GM21367 (cell line): ENCODE measurements around the gene INPP5F.

ENCODE experiments used
- ATAC-seq: cut with Tn5 transposase; IDR thresholded peaks from one replicate; pipeline ENCODE4 v1.9.1; 2021; ENCODE audit not compliant: unreplicated experiment

INPP5F gene, protein sequence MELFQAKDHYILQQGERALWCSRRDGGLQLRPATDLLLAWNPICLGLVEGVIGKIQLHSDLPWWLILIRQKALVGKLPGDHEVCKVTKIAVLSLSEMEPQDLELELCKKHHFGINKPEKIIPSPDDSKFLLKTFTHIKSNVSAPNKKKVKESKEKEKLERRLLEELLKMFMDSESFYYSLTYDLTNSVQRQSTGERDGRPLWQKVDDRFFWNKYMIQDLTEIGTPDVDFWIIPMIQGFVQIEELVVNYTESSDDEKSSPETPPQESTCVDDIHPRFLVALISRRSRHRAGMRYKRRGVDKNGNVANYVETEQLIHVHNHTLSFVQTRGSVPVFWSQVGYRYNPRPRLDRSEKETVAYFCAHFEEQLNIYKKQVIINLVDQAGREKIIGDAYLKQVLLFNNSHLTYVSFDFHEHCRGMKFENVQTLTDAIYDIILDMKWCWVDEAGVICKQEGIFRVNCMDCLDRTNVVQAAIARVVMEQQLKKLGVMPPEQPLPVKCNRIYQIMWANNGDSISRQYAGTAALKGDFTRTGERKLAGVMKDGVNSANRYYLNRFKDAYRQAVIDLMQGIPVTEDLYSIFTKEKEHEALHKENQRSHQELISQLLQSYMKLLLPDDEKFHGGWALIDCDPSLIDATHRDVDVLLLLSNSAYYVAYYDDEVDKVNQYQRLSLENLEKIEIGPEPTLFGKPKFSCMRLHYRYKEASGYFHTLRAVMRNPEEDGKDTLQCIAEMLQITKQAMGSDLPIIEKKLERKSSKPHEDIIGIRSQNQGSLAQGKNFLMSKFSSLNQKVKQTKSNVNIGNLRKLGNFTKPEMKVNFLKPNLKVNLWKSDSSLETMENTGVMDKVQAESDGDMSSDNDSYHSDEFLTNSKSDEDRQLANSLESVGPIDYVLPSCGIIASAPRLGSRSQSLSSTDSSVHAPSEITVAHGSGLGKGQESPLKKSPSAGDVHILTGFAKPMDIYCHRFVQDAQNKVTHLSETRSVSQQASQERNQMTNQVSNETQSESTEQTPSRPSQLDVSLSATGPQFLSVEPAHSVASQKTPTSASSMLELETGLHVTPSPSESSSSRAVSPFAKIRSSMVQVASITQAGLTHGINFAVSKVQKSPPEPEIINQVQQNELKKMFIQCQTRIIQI

DNA sequence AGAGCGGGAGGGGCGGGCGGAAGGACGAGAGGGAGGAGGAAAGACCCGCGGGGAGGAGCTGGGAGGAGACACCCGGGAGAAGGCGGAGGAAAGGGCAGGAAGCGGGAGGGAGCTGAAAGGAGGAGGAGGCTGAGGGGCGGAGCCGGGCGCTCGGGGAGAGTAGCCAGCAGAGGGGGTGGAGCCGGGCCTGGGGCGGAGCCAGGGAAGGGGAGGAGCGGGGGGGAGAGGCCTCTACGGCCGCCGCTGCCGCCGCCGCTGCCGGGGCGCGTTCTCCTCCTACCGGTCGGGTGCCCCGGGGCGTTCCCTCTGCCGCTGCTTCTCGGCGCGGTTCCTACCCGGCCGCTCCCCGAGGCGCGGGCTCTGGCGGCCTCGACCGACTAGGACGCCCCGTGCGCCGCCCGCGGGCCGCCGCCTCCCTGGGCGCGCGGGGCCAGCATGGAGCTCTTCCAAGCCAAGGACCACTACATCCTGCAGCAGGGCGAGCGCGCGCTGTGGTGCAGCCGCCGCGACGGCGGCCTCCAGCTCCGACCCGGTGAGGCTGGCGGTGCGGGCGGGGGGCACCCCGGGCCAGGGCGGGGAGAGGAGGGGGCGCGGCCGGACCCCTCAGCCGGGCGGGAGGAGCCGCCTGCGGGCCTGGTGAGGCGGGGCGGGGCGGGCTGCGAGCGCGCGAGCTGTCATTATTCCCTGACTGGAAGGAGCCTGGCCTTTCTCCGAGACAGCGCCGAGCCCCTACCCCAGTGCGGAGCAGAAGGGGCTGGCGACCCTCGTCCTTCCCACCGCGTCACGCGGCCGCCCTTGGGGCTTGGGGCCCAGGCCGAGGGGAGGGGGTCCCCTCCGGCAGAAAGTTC is at the start of gene INPP5F:
INPP5F (plus strand) TSS at position 223 of the 848 bp plus-strand sequence; CDS start at position 436, 213 bp downstream.
- peak; percentile 90 for ATAC-seq

DNA sequence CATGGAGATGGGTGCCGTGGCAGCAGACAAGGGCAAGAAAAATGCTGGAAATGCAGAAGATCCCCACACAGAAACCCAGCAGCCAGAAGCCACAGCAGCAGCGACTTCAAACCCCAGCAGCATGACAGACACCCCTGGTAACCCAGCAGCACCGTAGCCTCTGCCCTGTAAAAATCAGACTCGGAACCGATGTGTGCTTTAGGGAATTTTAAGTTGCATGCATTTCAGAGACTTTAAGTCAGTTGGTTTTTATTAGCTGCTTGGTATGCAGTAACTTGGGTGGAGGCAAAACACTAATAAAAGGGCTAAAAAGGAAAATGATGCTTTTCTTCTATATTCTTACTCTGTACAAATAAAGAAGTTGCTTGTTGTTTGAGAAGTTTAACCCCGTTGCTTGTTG is 48.7 kb upstream of the INPP5F start:
- no peak for ATAC-seq

DNA sequence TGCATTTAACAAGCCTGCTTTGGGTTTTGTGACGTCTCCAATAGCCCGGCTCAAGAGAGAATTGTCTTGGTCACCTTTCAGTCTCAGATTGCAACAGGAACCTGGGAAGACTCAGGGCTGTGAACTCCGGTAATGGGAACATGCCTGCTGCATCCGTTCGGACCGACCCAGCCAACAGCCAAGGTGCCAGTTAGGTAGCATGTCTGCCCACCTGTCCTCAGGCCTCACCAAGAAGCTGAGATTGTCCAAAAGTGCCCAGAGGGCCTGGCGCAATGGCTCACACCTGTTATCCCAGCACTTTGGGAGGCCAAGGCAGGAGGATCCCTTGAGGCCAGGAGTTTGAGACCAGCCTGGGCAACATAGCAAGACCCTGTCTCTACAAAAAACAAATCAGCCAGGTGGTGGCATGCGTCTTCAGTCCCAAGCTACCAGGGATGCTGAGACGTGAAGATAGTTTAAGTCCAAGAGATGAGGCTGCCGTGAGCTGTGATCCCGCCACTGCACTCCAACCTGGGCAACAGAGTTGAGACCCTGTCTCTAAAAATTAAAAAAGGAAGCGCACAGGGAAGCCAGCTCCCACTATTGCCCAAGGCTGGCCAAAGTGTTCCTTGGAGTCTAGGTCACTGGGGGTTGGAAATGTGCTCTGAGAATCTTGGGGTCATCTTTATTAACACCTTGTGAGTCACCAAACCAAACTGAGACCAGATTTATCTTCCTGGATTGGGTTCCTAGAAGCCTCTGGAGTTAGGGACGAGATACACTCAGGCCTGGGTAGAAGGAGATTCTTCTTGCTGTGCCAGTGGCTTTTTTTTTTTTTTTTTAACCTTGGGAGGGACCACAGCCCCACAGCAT is 47.7 kb upstream of the INPP5F start:
- ATAC-seq, result no peak

DNA sequence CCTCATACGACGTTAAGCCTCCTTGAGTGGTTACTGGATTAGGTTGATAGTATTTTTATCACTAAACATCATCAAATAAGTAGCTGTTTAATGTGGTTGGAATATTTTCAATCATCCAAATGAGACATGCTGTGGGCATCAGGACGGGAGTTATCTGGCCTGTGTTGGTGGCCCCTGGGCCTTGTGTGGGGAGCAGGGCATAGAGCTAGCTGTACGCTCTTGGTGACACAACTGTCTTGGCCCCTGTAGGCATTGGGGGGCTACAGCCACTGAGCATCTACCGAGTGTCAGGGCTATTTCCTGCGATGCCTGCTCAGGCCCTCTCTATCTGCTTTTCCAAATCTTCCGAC is 46.4 kb upstream of the INPP5F start:
- ATAC-seq, result no peak

DNA sequence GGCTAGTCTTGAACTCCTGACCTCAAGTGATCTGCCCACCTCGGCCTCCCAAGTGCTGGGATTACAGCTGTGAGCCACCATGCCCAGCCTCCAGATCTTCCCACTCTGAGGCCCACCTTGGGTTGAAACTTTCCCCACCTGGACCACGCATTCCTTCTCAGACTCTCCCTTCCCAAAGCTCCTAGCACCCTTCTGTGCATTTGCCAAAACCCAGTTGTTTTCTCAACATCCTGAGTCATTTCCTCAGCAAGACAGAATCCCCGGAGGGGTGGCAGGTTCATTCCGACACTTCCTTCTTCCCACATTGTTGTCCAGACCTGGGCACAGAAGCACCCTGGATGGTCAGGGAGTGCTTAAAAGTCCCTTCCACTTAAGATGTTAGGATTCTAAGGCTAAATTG is 45.8 kb upstream of the INPP5F start:
- no peak for ATAC-seq

DNA sequence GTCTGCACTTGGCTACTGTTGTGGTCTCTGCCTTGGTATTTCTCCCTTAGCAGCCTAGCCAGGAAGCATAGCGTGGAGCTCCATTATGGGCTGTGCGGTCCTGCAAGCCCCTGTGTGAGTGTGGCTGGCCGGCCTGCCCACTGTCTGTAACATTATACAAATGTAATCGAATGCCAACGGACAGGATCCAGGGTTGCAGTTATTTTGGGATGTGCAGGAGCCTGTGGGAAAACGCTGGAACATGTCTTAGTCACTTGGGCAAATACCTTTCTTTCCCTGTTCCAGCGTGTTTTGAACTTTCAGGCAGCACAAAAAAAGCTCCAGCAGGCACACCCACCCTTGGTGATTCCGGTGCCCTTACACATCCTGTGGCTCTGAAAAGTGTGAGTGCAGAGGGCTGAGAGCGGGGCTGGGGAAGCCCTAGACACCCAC is 45.2 kb upstream of the INPP5F start:
- ATAC-seq, result no peak

DNA sequence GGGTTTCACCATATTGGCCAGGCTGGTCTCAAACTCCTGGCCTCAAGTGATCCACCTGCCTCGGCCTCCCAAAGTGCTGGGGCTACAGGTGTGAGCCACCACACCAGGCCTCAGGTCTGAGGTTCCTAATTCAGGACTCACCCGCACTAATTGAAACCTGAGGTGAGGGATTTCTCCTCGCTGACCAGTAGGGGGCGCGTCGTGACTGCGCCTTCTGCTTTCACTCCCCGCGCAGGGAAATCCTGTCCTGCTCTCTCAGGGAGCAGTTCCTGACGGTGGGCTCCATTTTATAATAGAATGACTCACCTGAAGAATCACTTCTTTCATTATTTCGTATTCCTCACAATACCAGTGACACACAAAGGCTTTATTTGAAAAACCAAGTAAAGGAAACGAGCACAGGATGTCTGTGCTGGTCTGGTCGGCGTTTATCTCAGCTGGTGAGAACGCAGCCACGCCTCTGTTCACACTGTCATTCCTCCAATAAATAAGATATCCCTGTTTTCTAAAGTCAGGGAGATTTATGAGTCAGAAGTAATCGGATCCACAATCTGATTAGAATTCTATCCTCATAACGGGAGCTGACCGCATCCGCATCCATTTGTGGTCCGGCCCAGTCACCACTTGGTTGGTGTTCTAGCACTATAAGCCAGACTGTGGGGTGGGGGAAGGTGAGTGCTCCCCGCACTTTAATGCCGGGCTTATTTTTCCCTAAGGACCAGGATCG is 39.2 kb upstream of the INPP5F start:
- peak; percentile 80 for ATAC-seq

DNA sequence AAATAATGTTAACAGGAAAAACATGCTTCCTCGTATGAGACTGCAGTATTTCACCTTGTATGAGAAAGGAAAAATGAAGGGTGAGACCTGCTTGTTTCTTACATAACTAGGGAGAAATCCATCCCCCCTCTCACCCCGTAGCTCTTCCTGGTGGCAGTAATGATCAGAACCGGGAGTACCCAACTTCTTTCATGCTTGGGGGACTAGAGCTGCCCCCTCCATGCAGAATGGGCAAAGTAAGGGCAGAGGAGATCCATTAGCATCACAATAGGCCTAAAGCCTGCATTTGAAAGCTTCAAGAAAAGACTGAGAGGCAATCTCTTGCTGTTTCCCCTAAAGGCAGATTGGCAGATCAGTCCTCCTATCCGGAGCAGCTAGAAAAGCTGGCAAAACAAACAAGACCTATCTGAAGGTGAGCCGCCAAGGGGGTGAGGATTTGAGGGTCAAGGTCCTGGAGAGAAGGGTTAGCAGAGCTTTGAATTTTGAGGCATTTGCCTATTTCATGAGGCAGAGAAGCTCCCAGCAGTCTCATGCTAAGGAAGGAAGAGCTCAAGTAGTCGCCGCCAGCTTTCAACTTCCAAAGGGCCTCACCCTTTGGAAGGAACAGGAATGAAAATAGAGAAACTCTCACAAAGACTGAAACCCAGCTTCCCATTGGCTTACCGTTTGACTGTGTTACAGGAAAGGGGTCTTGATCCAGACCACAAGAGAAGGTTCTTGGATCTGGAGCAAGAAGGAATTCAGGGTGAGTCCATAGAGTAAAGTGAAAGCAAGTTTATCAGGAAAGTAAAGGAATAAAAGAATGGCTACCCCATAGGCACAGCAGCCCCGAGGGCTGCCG is 38.4 kb upstream of the INPP5F start:
- ATAC-seq, result no peak

DNA sequence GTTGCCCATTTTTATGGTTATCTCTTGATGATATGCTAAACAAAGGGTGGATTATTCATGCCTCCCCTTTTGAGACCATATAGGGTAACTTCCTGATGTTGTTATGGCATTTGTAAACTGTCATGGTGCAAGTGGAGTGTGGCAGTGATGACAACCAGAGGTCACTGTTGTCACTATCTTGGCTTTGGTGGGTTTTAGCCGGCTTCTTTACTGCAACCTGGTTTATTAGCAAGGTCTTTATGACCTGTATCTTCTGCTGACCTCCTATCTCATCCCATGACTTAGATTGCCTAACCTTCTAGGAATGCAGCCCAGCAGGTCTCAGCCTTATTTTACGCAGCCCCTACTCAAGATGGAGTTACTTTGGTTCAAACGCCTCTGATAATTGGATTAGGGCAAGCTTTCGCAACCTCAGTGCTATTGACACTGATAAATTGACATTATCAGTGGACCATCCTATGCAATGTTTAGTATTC is 37.8 kb upstream of the INPP5F start:
- no peak for ATAC-seq

DNA sequence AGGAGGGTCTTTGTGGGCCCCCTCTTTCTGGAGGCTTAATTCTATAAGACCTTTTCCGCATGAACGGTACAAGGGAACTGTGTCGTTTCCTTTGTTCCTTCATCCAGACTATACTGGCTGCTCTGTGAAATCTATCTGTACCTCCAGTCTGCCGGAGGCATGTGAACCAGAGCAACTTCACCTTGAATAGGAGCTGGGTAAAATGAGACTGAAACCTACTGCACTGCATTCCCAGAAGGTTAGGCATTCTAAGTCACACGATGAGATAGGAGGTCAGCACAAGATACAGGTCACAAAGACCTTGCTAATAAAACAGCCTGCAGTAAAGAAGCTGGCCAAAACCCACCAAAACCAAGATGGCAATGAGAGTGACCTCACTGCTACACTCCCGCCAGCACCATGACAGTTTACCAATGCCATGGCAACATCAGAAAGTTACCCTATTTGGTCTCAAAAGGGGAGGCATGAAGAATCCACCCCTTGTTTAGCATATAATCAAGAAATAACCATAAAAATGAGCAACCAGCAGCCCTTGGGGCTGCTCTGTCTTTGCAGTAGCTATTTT is 36.8 kb upstream of the INPP5F start:
- no peak for ATAC-seq

DNA sequence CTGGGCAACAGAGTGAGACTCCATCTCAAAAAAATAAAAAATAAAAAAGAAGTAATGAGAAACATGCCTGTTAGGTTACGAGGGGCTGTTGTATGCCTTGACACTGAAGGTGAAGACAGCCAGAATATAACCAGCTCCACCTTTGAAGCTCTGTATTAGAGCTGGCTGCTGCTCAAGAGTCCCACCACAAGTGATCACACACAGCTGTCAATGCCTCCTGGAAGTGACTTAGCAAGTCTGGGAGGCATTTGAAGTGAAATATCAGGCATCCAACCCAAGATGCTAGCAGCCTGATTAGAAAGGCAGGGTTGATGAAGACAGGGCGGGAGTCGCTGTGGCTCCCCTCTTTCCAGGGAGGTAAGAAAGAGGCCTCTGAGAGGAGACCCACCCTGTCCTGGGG is 34.1 kb upstream of the INPP5F start:
- ATAC-seq, result no peak

DNA sequence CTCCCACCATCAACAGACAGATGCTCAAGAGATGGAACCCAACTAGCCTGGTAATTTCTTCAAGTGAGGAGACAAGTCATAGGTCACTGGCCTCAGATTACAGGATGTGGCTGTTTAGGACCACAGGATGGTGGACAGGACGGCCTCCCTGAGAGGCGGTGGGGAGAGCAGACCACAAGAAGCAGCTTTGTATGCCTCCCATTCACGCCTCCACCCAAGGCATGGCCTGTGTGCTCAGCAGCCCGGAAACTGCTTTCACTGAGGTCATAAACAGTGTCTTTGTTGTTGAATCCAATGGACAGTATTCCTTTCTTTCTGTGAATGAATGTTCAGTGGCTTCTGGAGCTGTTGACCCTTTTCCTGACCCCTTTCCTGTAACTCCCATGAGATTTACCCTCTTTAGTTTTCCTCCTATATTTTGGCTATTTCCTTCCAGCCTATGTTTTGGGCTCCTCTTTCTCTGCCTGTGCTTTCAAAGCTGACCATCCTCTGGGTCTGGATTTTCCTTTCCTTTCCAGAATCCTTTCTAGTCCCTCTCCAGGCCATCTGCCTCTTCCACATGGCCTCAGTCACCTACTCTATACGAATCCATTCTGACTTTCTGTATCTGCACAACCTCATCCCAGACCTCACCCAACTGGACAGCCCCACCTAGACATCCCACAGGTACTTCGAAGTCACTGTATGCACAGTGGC is 32.4 kb upstream of the INPP5F start:
- ATAC-seq, result no peak

DNA sequence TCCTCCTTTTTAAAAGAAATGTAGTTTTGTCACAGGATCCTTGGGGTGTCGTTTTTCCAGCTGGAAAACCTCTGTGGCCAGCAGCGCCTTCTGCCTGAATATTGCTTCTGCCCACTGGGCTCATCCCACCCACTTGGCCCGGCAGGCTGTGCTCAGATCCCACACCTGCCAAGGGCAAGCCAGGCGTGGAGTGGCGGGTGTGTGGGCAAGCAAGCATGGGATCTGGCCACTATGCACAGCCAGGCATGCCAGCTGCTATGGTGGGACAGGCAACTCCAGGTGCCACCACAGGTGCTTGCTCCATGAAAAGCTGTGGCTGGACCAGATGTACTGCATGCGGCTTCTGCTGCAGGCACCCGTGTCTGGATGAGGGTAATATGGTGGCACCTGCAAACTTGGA is 31.2 kb upstream of the INPP5F start:
- ATAC-seq, result no peak

DNA sequence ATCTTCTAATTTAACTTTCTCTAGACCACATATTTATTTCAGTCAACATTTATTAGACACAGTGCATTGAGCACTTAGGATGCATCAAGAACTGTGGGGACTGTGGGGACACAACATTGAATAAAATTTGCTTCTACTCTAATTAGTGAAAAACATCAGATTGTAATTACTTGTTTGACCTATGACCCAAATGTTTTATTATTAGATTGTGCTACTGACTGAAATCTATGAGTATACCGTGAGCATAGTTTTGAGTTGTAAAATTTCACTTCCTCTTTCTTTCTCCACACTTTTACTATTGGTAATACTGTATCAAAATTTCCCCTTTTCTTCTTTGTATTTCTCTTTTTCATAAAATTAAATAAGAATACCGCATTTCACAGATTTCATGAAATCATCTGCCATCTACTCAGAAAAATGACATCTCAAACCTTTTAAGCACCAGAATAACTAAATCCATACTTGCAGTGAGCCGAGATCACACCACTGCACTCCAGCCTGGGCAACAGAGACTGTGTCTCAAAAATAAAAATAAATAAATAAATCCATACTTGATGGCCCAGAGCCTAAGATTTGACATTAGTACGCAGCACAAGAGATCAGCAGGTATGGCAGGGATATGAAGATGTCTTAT is 25.4 kb upstream of the INPP5F start:
- peak; percentile 46 for ATAC-seq

DNA sequence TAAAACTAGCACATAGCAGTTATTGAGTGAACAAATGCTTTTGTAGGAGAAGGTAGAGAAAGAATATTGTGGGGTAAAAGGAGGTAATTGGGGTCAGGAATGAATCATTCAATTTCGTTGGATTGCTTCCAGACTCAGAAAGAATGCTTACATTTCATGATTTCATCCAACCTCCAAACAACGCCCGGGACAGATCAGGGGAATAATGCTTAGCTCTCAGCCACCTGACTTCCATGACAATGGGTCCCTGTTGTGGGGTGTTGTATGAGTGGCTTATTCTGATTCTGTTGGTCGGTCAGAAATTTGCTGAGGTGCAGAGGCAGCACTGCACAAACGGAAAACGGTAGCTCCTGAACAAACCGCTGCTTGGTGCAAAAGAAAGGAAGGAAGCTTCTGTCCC is 24.0 kb upstream of the INPP5F start:
- no peak for ATAC-seq

DNA sequence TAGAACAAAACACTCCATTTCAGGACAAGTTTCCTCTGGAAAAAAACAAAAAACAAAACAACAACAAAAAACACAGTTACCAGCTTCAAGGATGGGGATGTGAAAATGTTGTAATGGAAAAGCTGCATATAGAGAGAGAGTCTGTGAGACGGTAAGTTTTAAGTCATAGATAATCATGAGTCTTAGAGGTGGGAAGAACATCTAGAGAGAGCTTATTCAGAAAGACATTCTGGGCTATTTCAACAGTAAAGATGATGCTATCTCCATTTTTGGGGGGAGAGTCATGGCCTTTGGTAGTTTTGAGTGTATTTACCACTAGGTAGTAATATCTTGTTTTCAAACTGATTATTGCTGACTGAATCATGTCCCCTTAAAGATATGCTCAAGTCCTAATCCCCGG is 23.3 kb upstream of the INPP5F start:
- ATAC-seq, result no peak
